OCI-LY3 (cell line): ENCODE measurements around the gene ACOXL.

ENCODE experiments used
- EZH2phosphoT487 ChIP-seq: fragments of 200-600 bp; shearing (Covaris generic); IDR thresholded peaks from 2 replicates; pipeline ENCODE4 v1.6.1; 2018; ENCODE audit warnings: antibody characterized with exemption, mixed run types, low read depth
- TF ChIP-seq, protein P1 (sequence below): fragments of 200-600, 300-600 bp; sonication (generic); IDR thresholded peaks from 2 replicates; pipeline ENCODE4 v1.5.1; 2014; ENCODE audit warnings: antibody characterized with exemption, low read length, low read depth

DNA sequence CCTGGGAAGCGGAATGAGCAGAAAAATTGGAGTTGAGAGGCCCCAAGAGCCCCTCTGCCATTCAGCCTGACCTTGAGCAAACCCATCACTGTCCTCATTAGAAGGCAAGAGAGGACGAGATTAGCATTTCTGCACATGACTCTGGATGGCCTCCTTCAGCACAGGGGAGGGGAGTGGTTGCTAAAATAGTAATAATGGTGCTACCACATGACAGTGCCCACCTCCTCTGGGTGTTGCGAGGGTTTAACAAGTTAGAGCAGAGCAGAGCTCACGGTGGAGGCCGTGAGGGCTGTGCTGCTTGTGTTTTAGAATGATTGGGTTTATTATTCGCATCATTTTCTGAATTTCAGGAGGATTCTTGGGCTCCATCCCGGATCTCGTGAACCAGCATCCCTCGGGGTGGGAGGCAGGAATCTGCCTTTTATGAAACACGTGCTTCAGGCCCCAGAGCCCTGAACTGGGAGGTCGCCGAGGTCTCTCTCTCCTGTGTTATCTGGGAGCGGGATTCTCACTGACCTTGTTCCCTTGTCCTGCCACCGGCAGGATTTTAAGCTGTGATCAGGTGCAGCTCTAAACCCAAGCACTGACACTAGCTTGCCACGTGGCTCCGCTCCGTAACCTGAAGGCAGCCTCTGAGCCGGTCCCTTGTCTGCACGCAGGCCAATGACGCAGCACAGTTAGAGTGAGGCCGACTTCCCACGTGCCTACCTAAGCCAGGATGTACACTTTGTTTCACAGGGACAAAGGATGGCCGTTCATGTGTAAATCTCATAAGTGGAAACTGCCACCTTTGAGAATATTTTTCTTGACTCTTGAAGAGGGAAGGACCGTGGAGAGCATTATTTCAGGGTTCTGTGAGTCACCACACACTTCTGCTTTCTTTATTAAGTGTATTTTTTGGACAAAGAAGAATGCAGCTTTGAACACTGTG lies 142.3 kb downstream of the ACOXL start:
- TF ChIP-seq, protein P1, sequence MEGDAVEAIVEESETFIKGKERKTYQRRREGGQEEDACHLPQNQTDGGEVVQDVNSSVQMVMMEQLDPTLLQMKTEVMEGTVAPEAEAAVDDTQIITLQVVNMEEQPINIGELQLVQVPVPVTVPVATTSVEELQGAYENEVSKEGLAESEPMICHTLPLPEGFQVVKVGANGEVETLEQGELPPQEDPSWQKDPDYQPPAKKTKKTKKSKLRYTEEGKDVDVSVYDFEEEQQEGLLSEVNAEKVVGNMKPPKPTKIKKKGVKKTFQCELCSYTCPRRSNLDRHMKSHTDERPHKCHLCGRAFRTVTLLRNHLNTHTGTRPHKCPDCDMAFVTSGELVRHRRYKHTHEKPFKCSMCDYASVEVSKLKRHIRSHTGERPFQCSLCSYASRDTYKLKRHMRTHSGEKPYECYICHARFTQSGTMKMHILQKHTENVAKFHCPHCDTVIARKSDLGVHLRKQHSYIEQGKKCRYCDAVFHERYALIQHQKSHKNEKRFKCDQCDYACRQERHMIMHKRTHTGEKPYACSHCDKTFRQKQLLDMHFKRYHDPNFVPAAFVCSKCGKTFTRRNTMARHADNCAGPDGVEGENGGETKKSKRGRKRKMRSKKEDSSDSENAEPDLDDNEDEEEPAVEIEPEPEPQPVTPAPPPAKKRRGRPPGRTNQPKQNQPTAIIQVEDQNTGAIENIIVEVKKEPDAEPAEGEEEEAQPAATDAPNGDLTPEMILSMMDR = no peak
- TF ChIP-seq EZH2phosphoT487 = no peak
